ENCODE results near the gene PITPNB.

DNA sequence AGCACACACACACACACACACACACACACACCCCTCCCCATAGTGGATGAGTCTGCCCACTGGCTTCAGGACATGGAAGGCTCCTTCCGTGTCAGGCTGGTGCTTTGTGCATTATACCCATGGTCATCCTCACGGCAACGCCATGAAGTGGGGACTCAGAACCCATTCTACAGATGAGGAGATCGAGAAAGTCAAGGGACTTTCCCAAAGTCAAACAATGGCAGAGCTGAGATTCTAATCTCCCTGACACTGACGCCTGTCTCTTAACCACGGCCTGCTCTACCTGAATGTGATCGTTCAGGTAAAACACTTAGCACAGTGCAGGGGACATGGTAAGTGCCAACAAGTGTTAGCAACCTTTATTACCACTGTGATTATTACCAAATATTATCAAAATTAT, 113.2 kb downstream of the PITPNB start:
- no peak for TF ChIP-seq EZH2 (IDR thresholded peaks at IDR 0.05; ENCODE audit: borderline replicate concordance, low read length)
- TF ChIP-seq, protein P1, sequence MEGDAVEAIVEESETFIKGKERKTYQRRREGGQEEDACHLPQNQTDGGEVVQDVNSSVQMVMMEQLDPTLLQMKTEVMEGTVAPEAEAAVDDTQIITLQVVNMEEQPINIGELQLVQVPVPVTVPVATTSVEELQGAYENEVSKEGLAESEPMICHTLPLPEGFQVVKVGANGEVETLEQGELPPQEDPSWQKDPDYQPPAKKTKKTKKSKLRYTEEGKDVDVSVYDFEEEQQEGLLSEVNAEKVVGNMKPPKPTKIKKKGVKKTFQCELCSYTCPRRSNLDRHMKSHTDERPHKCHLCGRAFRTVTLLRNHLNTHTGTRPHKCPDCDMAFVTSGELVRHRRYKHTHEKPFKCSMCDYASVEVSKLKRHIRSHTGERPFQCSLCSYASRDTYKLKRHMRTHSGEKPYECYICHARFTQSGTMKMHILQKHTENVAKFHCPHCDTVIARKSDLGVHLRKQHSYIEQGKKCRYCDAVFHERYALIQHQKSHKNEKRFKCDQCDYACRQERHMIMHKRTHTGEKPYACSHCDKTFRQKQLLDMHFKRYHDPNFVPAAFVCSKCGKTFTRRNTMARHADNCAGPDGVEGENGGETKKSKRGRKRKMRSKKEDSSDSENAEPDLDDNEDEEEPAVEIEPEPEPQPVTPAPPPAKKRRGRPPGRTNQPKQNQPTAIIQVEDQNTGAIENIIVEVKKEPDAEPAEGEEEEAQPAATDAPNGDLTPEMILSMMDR (IDR thresholded peaks at IDR 0.05; ENCODE audit: low read length), result no peak
